HepG2 (cell line): ENCODE data around the gene ENDOD1. TPM values are rescaled to one million over a fixed set of nuclear protein-coding genes. Genes with fewer than 3 reads are reported as not detected.

Source experiments
- BRCA1 ChIP-seq: sonication (generic); formaldehyde crosslinking; IDR thresholded peaks from 2 replicates; pipeline ENCODE4 v1.4.0; 2020; ENCODE audit warnings: missing genetic modification reagents
- CCAR2 ChIP-seq: fragments of 200-400 bp; formaldehyde crosslinking; optimal IDR thresholded peaks from 2 replicates; pipeline ENCODE3; 2018; ENCODE audit warnings: low read depth, mild to moderate bottlenecking, low read length, moderate library complexity
- DMAP1 ChIP-seq: IDR thresholded peaks from 2 replicates; pipeline ENCODE4 v1.6.1; 2016
- HES4 ChIP-seq: sonication (generic); formaldehyde crosslinking; IDR thresholded peaks from 2 replicates; pipeline ENCODE4 v1.9.0; 2021; ENCODE audit warnings: mild to moderate bottlenecking, missing genetic modification reagents, borderline replicate concordance
- IKZF5 ChIP-seq: IDR thresholded peaks from 2 replicates; pipeline ENCODE4 v1.6.1; 2018; ENCODE audit warnings: missing genetic modification reagents, mild to moderate bottlenecking, missing compliant biosample characterization
- ISL2 ChIP-seq: sonication (generic); formaldehyde crosslinking; IDR thresholded peaks from 2 replicates; pipeline ENCODE4 v1.5.0; 2020; ENCODE audit warnings: missing genetic modification reagents
- NFKBIZ ChIP-seq: IDR thresholded peaks from 2 replicates; pipeline ENCODE4 v1.6.1; 2018; ENCODE audit warnings: missing genetic modification reagents, missing compliant biosample characterization
- NR3C1 ChIP-seq: sonication (generic); formaldehyde crosslinking; IDR thresholded peaks from 2 replicates; pipeline ENCODE4 v1.4.0; 2020; ENCODE audit warnings: missing genetic modification reagents
- STAT5B ChIP-seq: sonication (generic); formaldehyde crosslinking; IDR thresholded peaks from 2 replicates; pipeline ENCODE4 v1.4.0; 2020; ENCODE audit warnings: missing genetic modification reagents
- TCF7L2 ChIP-seq: IDR thresholded peaks from 2 replicates; pipeline ENCODE4 v1.6.1; 2011; ENCODE audit warnings: mild to moderate bottlenecking, low read depth, low read length, moderate library complexity
- ZEB1 ChIP-seq: IDR thresholded peaks from 2 replicates; pipeline ENCODE4 v1.6.1; 2012; ENCODE audit warnings: mild to moderate bottlenecking, low read depth, inconsistent platforms; ENCODE audit not compliant: insufficient replicate concordance
- ZNF253 ChIP-seq: sonication (generic); formaldehyde crosslinking; IDR thresholded peaks from 2 replicates; pipeline ENCODE4 v1.8.0; 2022; ENCODE audit warnings: mild to moderate bottlenecking, missing genetic modification reagents, borderline replicate concordance
- ZNF768 ChIP-seq: sonication (generic); formaldehyde crosslinking; IDR thresholded peaks from 2 replicates; pipeline ENCODE4 v1.4.0; 2020; ENCODE audit warnings: missing genetic modification reagents
- ZSCAN5A ChIP-seq: sonication (generic); formaldehyde crosslinking; IDR thresholded peaks from 2 replicates; pipeline ENCODE4 v1.8.0; 2022; ENCODE audit warnings: mild to moderate bottlenecking, missing genetic modification reagents, borderline replicate concordance
- polyA plus RNA-seq, 8 experiments: library from polyadenylated mRNA; depleted of rRNA in 3 of 8; stranded (reverse) in 7 of 8; unstranded in 1 of 8; fragments of >200 nt; fragmentation: Illumina TruSeq in 4 of 8; extraction: Trizol in 4 of 8; gene quantifications; 2 replicates each; pipeline versions ENCODE4 v1.2.1 to v1.2.3, GENCODE V29; 2011 to 2016; ENCODE audit warnings: low read depth in 4 of 8, missing spikeins in 1 of 8, mixed read lengths in 1 of 8; ENCODE audit not compliant: insufficient read depth in 1 of 8
- total RNA-seq, 5 experiments: library from RNA; depleted of rRNA; stranded (reverse); fragments of >200 nt; fragmentation: Illumina TruSeq; extraction: Trizol; gene quantifications; 2 replicates each; pipeline ENCODE4 v1.2.3, GENCODE V29; 2016; ENCODE audit warnings: low read depth in 1 of 5
- TF ChIP-seq, protein P1 (sequence below): sonication (generic); formaldehyde crosslinking; IDR thresholded peaks from one replicate; pipeline ENCODE4 v1.5.1; 2020; ENCODE audit warnings: mild to moderate bottlenecking, missing genetic modification reagents; ENCODE audit errors: not compliant biosample characterization
- TF ChIP-seq, protein P2 (sequence below): IDR thresholded peaks from 2 replicates; pipeline ENCODE4 v1.6.1; 2016; ENCODE audit warnings: mild to moderate bottlenecking
- TF ChIP-seq, protein P3 (sequence below): sonication (generic); formaldehyde crosslinking; IDR thresholded peaks from 2 replicates; pipeline ENCODE4 v1.4.0; 2020; ENCODE audit warnings: missing genetic modification reagents

The ENDOD1 gene
- total and polyA plus RNA-seq, 2 of the 13 experiments (the other 11 are each of a cell fraction or from before 2014, with no cell fraction given), result 2.0 to 6.8 TPM

- no peak for TF ChIP-seq STAT5B (CRISPR knock-in tag)
- TF ChIP-seq TCF7L2, result no peak
- TF ChIP-seq, protein P1, sequence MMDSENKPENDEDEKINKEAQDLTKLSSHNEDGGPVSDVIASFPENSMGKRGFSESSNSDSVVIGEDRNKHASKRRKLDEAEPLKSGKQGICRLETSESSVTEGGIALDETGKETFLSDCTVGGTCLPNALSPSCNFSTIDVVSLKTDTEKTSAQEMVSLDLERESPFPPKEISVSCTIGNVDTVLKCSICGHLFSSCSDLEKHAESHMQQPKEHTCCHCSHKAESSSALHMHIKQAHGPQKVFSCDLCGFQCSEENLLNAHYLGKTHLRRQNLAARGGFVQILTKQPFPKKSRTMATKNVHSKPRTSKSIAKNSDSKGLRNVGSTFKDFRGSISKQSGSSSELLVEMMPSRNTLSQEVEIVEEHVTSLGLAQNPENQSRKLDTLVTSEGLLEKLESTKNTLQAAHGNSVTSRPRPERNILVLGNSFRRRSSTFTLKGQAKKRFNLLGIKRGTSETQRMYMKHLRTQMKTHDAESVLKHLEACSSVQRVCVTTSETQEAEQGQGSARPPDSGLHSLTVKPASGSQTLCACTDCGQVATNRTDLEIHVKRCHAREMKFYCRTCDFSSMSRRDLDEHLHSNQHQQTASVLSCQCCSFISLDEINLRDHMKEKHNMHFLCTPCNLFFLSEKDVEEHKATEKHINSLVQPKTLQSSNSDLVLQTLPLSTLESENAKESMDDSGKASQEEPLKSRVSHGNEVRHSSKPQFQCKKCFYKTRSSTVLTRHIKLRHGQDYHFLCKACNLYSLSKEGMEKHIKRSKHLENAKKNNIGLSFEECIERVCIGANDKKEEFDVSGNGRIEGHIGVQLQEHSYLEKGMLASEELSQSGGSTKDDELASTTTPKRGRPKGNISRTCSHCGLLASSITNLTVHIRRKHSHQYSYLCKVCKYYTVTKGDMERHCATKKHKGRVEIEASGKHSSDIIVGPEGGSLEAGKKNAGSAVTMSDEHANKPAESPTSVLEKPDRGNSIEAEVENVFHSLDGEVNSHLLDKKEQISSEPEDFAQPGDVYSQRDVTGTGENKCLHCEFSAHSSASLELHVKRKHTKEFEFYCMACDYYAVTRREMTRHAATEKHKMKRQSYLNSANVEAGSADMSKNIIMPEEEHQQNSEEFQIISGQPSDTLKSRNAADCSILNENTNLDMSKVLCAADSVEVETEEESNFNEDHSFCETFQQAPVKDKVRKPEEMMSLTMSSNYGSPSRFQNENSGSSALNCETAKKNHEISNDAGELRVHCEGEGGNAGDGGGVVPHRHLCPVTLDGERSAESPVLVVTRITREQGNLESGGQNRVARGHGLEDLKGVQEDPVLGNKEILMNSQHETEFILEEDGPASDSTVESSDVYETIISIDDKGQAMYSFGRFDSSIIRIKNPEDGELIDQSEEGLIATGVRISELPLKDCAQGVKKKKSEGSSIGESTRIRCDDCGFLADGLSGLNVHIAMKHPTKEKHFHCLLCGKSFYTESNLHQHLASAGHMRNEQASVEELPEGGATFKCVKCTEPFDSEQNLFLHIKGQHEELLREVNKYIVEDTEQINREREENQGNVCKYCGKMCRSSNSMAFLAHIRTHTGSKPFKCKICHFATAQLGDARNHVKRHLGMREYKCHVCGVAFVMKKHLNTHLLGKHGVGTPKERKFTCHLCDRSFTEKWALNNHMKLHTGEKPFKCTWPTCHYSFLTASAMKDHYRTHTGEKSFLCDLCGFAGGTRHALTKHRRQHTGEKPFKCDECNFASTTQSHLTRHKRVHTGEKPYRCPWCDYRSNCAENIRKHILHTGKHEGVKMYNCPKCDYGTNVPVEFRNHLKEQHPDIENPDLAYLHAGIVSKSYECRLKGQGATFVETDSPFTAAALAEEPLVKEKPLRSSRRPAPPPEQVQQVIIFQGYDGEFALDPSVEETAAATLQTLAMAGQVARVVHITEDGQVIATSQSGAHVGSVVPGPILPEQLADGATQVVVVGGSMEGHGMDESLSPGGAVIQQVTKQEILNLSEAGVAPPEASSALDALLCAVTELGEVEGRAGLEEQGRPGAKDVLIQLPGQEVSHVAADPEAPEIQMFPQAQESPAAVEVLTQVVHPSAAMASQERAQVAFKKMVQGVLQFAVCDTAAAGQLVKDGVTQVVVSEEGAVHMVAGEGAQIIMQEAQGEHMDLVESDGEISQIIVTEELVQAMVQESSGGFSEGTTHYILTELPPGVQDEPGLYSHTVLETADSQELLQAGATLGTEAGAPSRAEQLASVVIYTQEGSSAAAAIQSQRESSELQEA (CRISPR knock-in tag), result no peak
- no peak for TF ChIP-seq ZEB1
- TF ChIP-seq HES4 (CRISPR knock-in tag), result no peak
- no peak for TF ChIP-seq CCAR2
- no peak for TF ChIP-seq ZSCAN5A (CRISPR knock-in tag)
- TF ChIP-seq BRCA1, result 0 out of 2 replicates have a peak, but pooled peaks have one; percentile 75
- TF ChIP-seq IKZF5 (CRISPR knock-in tag), result peak; percentile 70; the same call in 1 of the 2 replicates
- no peak; the same call in 1 of the 2 replicates for TF ChIP-seq ZNF768 (CRISPR knock-in tag)
- 0 out of 2 replicates have a peak, but pooled peaks have one; percentile 42 for TF ChIP-seq ISL2
- TF ChIP-seq DMAP1 (CRISPR knock-in tag), result 0 out of 2 replicates have a peak, but pooled peaks have one; percentile 31
- no peak for TF ChIP-seq NR3C1 (CRISPR knock-in tag)
- TF ChIP-seq NFKBIZ (CRISPR knock-in tag), result no peak
- TF ChIP-seq, protein P2, sequence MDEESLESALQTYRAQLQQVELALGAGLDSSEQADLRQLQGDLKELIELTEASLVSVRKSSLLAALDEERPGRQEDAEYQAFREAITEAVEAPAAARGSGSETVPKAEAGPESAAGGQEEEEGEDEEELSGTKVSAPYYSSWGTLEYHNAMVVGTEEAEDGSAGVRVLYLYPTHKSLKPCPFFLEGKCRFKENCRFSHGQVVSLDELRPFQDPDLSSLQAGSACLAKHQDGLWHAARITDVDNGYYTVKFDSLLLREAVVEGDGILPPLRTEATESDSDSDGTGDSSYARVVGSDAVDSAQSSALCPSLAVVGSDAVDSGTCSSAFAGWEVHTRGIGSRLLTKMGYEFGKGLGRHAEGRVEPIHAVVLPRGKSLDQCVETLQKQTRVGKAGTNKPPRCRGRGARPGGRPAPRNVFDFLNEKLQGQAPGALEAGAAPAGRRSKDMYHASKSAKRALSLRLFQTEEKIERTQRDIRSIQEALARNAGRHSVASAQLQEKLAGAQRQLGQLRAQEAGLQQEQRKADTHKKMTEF, result peak; percentile 55
- TF ChIP-seq, protein P3, sequence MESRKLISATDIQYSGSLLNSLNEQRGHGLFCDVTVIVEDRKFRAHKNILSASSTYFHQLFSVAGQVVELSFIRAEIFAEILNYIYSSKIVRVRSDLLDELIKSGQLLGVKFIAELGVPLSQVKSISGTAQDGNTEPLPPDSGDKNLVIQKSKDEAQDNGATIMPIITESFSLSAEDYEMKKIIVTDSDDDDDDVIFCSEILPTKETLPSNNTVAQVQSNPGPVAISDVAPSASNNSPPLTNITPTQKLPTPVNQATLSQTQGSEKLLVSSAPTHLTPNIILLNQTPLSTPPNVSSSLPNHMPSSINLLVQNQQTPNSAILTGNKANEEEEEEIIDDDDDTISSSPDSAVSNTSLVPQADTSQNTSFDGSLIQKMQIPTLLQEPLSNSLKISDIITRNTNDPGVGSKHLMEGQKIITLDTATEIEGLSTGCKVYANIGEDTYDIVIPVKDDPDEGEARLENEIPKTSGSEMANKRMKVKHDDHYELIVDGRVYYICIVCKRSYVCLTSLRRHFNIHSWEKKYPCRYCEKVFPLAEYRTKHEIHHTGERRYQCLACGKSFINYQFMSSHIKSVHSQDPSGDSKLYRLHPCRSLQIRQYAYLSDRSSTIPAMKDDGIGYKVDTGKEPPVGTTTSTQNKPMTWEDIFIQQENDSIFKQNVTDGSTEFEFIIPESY (CRISPR knock-in tag), result no peak
- TF ChIP-seq ZNF253, result no peak
These were observed 21.1 kb upstream of the ENDOD1 start (continued) for GRCh38 chr11:95068549-95068948.
